H1 (cell line): Measurements from ENCODE around the gene LAIR1. TPM values are rescaled to one million over a fixed set of nuclear protein-coding genes. Genes with fewer than 3 reads are reported as not detected.

Source experiments
- CTCF ChIA-PET: fragments of 300-600 bp; sonication (Branson Sonifier 250); formaldehyde crosslinking; loops from one replicate; lab custom pipeline; 2021; ENCODE audit not compliant: partially characterized antibody; lab: Charles Lee
- POLR2A ChIA-PET: fragments of 300-600 bp; sonication (Branson Sonifier 250); formaldehyde crosslinking; loops from one replicate; lab custom pipeline; 2021; ENCODE audit warnings: inconsistent platforms; ENCODE audit not compliant: partially characterized antibody; lab: Charles Lee
- DNase-seq, 2 experiments: peaks; one replicate each; pipeline versions ENCODE4 v3.0.0 to v3.0.0-alpha.2; 2010 to 2022; ENCODE audit warnings: low spot score in 2 of 2, low read depth in 1 of 2, mixed read lengths in 1 of 2
- FAIRE-seq: peaks from 2 replicates; lab custom pipeline; 2011; peaks lifted over from hg19 to GRCh38; lab: Jason Lieb, UNC
- H2AFZ ChIP-seq: 2 replicates; pipeline ENCODE4 v1.8.1; 2012; ENCODE audit warnings: low read length, inconsistent platforms
- H2AK5ac ChIP-seq: 2 replicates; pipeline ENCODE4 v1.6.1; 2013; ENCODE audit warnings: low read depth, low read length
- H2BK120ac ChIP-seq: replicated peaks from 2 replicates; pipeline ENCODE3; 2013; ENCODE audit warnings: low read depth, low read length, inconsistent platforms
- H2BK12ac ChIP-seq: 2 replicates; pipeline ENCODE4 v1.6.1; 2013; ENCODE audit warnings: low read depth, low read length
- H2BK15ac ChIP-seq: 2 replicates; pipeline ENCODE4 v1.6.1; 2013; ENCODE audit warnings: low read length
- H2BK20ac ChIP-seq: 2 replicates; pipeline ENCODE4 v1.6.1; 2013; ENCODE audit warnings: low read length
- H2BK5ac ChIP-seq: 2 replicates; pipeline ENCODE4 v1.6.1; 2013; ENCODE audit warnings: low read depth, low read length
- H3K14ac ChIP-seq: 2 replicates; pipeline ENCODE4 v1.6.1; 2013; ENCODE audit warnings: inconsistent platforms; ENCODE audit not compliant: insufficient read length
- H3K18ac ChIP-seq: 2 replicates; pipeline ENCODE4 v1.6.1; 2013; ENCODE audit warnings: low read length; ENCODE audit errors: extremely low read depth
- H3K23ac ChIP-seq: 2 replicates; pipeline ENCODE4 v1.6.1; 2013; ENCODE audit warnings: inconsistent platforms; ENCODE audit not compliant: insufficient read length
- H3K23me2 ChIP-seq: 2 replicates; pipeline ENCODE4 v1.6.1; 2013; ENCODE audit warnings: low read depth, low read length
- H3K27ac ChIP-seq: 2 replicates; pipeline ENCODE4 v1.6.1; 2011; ENCODE audit warnings: low read depth, low read length, inconsistent platforms
- H3K27me3 ChIP-seq, 4 experiments: replicated peaks in 1 of 4; 1 replicate in 1 of 4; 2 replicates in 3 of 4; pipeline versions ENCODE4 v1.6.1 to v1.8.1; 2011 to 2013; ENCODE audit warnings: low read length in 3 of 4, mild to moderate bottlenecking in 3 of 4, inconsistent platforms in 2 of 4, mixed read lengths in 2 of 4, moderate library complexity in 1 of 4; ENCODE audit not compliant: control insufficient read depth in 3 of 4, insufficient read depth in 3 of 4; ENCODE audit errors: extremely low read depth in 1 of 4
- H3K36me3 ChIP-seq, 4 experiments: 2 replicates each; pipeline versions ENCODE4 v1.6.1 to v1.8.1; 2011 to 2013; ENCODE audit warnings: mild to moderate bottlenecking in 4 of 4, low read length in 3 of 4, moderate library complexity in 2 of 4, control low read depth in 1 of 4, inconsistent platforms in 1 of 4; ENCODE audit not compliant: insufficient read depth in 4 of 4, control insufficient read depth in 2 of 4
- H3K4ac ChIP-seq: replicated peaks from 2 replicates; pipeline ENCODE3; 2013; ENCODE audit warnings: low read length, low read depth, mixed read lengths, inconsistent platforms; ENCODE audit not compliant: insufficient read length
- H3K4me1 ChIP-seq, 4 experiments: replicated peaks in 1 of 4; 1 replicate in 1 of 4; 2 replicates in 3 of 4; pipeline versions ENCODE4 v1.6.1 to v1.8.1; 2011 to 2013; ENCODE audit warnings: low read length in 3 of 4, inconsistent platforms in 2 of 4, mixed read lengths in 1 of 4; ENCODE audit not compliant: insufficient read depth in 4 of 4, control insufficient read depth in 3 of 4
- H3K4me2 ChIP-seq, 2 experiments: 2 replicates each; pipeline versions ENCODE4 v1.6.1 to v1.8.1; 2011 to 2013; ENCODE audit warnings: low read depth in 2 of 2, low read length in 2 of 2, control low read depth in 1 of 2, inconsistent platforms in 1 of 2, mild to moderate bottlenecking in 1 of 2; ENCODE audit not compliant: insufficient read depth in 1 of 2
- H3K4me3 ChIP-seq, 4 experiments: fragments of 200-600, 300-600 bp in 1 of 4; sonication (generic), shearing (Covaris generic), sonication (Bioruptor Twin) in 1 of 4; 2 replicates each; pipeline versions ENCODE4 v1.5.1 to v1.8.1; 2011 to 2016; ENCODE audit warnings: low read length in 4 of 4, low read depth in 3 of 4, control low read depth in 2 of 4, inconsistent platforms in 2 of 4, mild to moderate bottlenecking in 2 of 4, mixed read lengths in 1 of 4, moderate library complexity in 1 of 4; ENCODE audit not compliant: insufficient read depth in 2 of 4; ENCODE audit errors: extremely low read depth in 1 of 4
- H3K56ac ChIP-seq: replicated peaks from 2 replicates; pipeline ENCODE3; 2013; ENCODE audit warnings: low read depth, mild to moderate bottlenecking, mixed read lengths, low read length, inconsistent platforms; ENCODE audit not compliant: insufficient read length
- H3K79me1 ChIP-seq: 2 replicates; pipeline ENCODE4 v1.6.1; 2013; ENCODE audit warnings: low read depth, low read length, control low read depth
- H3K79me2 ChIP-seq, 2 experiments: 2 replicates each; pipeline versions ENCODE4 v1.6.1 to v1.8.1; 2012 to 2013; ENCODE audit warnings: low read length in 2 of 2, mild to moderate bottlenecking in 2 of 2, inconsistent platforms in 1 of 2; ENCODE audit not compliant: insufficient read depth in 2 of 2, control insufficient read depth in 1 of 2
- H3K9ac ChIP-seq, 4 experiments: replicated peaks in 1 of 4; 1 replicate in 1 of 4; 2 replicates in 3 of 4; pipeline versions ENCODE4 v1.6.1 to v1.8.1; 2011 to 2013; ENCODE audit warnings: low read depth in 3 of 4, low read length in 3 of 4, control low read depth in 2 of 4, mild to moderate bottlenecking in 2 of 4, moderate library complexity in 2 of 4, inconsistent platforms in 1 of 4; ENCODE audit errors: extremely low read depth in 1 of 4
- H3K9me3 ChIP-seq, 2 experiments: 2 replicates each; pipeline versions ENCODE4 v1.6.1 to v1.8.1; 2012 to 2013; ENCODE audit warnings: mild to moderate bottlenecking in 2 of 2, moderate library complexity in 2 of 2, control low read depth in 1 of 2, inconsistent platforms in 1 of 2, low read depth in 1 of 2, low read length in 1 of 2, mixed read lengths in 1 of 2; ENCODE audit not compliant: insufficient read depth in 2 of 2
- H4K20me1 ChIP-seq, 2 experiments: replicated peaks in 1 of 2; 2 replicates each; pipeline versions ENCODE3 to v1.8.1; 2011 to 2013; ENCODE audit warnings: inconsistent platforms in 2 of 2, low read length in 2 of 2, mild to moderate bottlenecking in 1 of 2; ENCODE audit not compliant: insufficient read depth in 2 of 2, control insufficient read depth in 1 of 2
- H4K5ac ChIP-seq: 2 replicates; pipeline ENCODE4 v1.6.1; 2013; ENCODE audit warnings: low read length, low read depth, mixed read lengths, inconsistent platforms; ENCODE audit not compliant: insufficient read length
- H4K8ac ChIP-seq: 2 replicates; pipeline ENCODE4 v1.8.0; 2013; ENCODE audit warnings: mild to moderate bottlenecking, moderate library complexity, low read length, inconsistent platforms; ENCODE audit not compliant: insufficient read depth; ENCODE audit errors: extremely low read depth
- H4K91ac ChIP-seq: replicated peaks from 2 replicates; pipeline ENCODE3; 2013; ENCODE audit warnings: low read length, mixed read lengths, inconsistent platforms; ENCODE audit not compliant: insufficient read length
- BRCA1 ChIP-seq: IDR thresholded peaks from 2 replicates; pipeline ENCODE4 v1.6.1; 2012; ENCODE audit warnings: low read depth, low read length, improper control_type of control experiment
- CREB1 ChIP-seq: IDR thresholded peaks from 2 replicates; pipeline ENCODE4 v1.6.1; 2012; ENCODE audit warnings: inconsistent platforms
- CTBP2 ChIP-seq: IDR thresholded peaks from 2 replicates; pipeline ENCODE4 v1.7.0; 2011; ENCODE audit warnings: borderline replicate concordance, mild to moderate bottlenecking, moderate library complexity, mixed read lengths, low read length; ENCODE audit not compliant: insufficient read depth, insufficient read length
- GABPA ChIP-seq: IDR thresholded peaks from 2 replicates; pipeline ENCODE4 v1.6.1; 2011; ENCODE audit warnings: mild to moderate bottlenecking, low read length, moderate library complexity, borderline replicate concordance; ENCODE audit not compliant: insufficient read depth
- HDAC6 ChIP-seq: IDR thresholded peaks from one replicate; pipeline ENCODE4 v1.7.1; 2012; ENCODE audit warnings: low read depth, mild to moderate bottlenecking, inconsistent platforms, low read length, moderate library complexity
- JUN ChIP-seq: IDR thresholded peaks from 2 replicates; pipeline ENCODE4 v1.6.1; 2011; ENCODE audit warnings: low read depth, mild to moderate bottlenecking, improper control_type of control experiment, low read length
- KDM4A ChIP-seq: IDR thresholded peaks from one replicate; pipeline ENCODE4 v1.7.1; 2012; ENCODE audit warnings: low read depth, mild to moderate bottlenecking, moderate library complexity, low read length, inconsistent platforms; ENCODE audit not compliant: severe bottlenecking
- RXRA ChIP-seq: IDR thresholded peaks from 2 replicates; pipeline ENCODE4 v1.6.1; 2011; ENCODE audit warnings: low read depth, mild to moderate bottlenecking, low read length, moderate library complexity; ENCODE audit not compliant: insufficient read depth
- SIRT6 ChIP-seq: IDR thresholded peaks from one replicate; pipeline ENCODE4 v1.7.1; 2012; ENCODE audit warnings: low read length, inconsistent platforms
- SP2 ChIP-seq: IDR thresholded peaks from 2 replicates; pipeline ENCODE4 v1.6.1; 2012; ENCODE audit warnings: mild to moderate bottlenecking, low read length, inconsistent platforms
- TBP ChIP-seq: IDR thresholded peaks from 2 replicates; pipeline ENCODE4 v1.6.1; 2011; ENCODE audit warnings: low read depth, low read length, improper control_type of control experiment
- WGBS, 2 experiments: shearing (Covaris generic) in 1 of 2; methylation state at CpG; one replicate each; pipeline versions ENCODE4 v1.1.6 to v1.1.7; 2013 to 2015; ENCODE audit warnings: low lambda C conversion rate in 2 of 2, mixed read lengths in 2 of 2, inconsistent platforms in 1 of 2, low coverage in 1 of 2, missing lambda C conversion rate in 1 of 2; ENCODE audit not compliant: insufficient replicate concordance in 2 of 2, insufficient coverage in 1 of 2, insufficient read length in 1 of 2; ENCODE audit errors: extremely low coverage in 1 of 2, missing lambda C conversion rate in 1 of 2; 5-methylcytosine and 5-hydroxymethylcytosine counted together
- polyA plus RNA-seq, 7 experiments: library from polyadenylated mRNA; depleted of rRNA in 3 of 7; stranded (reverse) in 5 of 7; unstranded in 2 of 7; fragments of >200 nt in 5 of 7; fragments of 200-250 nt in 2 of 7; gene quantifications; 1 replicate in 5 of 7; 2 replicates in 1 of 7; 4 replicates in 1 of 7; pipeline versions ENCODE4 v1.2.1 to v1.2.3, GENCODE V29; 2011 to 2013; ENCODE audit warnings: missing spikeins in 2 of 7, mixed read lengths in 2 of 7
- total RNA-seq: library from RNA; stranded (reverse); fragmentation: NEBNext Ultra II Directional; extraction: Animal tissue kit (Norgen Biotek cat#: 25700); gene quantifications from 2 replicates; pipeline ENCODE4 v1.2.1, GENCODE V29; 2021
- TF ChIP-seq, protein P1 (sequence below): IDR thresholded peaks from 2 replicates; pipeline ENCODE4 v1.6.1; 2012; ENCODE audit warnings: inconsistent platforms

The LAIR1 gene
- total and polyA plus RNA-seq, 2 of the 8 experiments (the other 6 are each of a cell fraction or from before 2014, with no cell fraction given): 0.18 TPM; not detected in 1

DNA sequence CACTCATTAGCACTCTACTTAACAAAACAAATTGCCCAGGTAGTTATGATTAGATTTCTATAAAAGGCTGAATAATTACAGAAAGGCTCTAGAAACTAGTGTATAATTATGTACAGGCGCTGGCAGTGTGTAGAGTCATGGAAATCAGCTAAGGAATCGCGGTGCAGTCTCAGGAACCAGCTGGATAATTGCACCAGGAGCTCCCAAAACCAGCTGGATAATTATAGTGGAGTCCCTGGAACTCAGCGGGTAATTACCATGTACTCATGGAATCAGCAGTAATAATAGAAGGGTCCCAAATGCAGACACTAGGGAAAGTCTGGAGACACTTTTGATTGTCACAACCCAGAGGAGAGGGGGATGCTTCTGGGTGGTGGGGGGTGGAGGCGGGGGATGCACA is 27.4 kb upstream of the LAIR1 start:
- H2BK5ac ChIP-seq: no peak overlapping the region
- no peaks in the 10 kb centered on the region for H3K9me3 ChIP-seq
- H4K91ac ChIP-seq: no peak overlapping the region
- no peak overlapping the region for H2BK120ac ChIP-seq
- no peak overlapping the region for H4K8ac ChIP-seq
- no peak overlapping the region for H3K9ac ChIP-seq
- no peak overlapping the region for H3K4ac ChIP-seq
- FAIRE-seq (no peak), DNase-seq (no peak)
- no peaks in the 10 kb centered on the region for H4K20me1 ChIP-seq
- no peak overlapping the region for H2AFZ ChIP-seq
- H3K23ac ChIP-seq: no peak overlapping the region
- no peak overlapping the region for H2BK20ac ChIP-seq
- no peaks in the 10 kb centered on the region for H3K79me1 ChIP-seq
- H3K27me3 ChIP-seq: peaks cover 0 to 2% (median 0%) of the 10 kb centered on the region in 4 experiments; a peak in 2 of 7 replicates
- ChIA-PET CTCF (interaction anchor here (0.5 to 7.1 kb wide), 41 partner anchors 10 to 1394 kb away, joined by 3 to 109 read pairs (median 5); partner anchors contain the start of genes LAIR1, LENG8, LILRA4 and MBOAT7), POLR2A (interaction anchor here (1.1 to 1.6 kb wide), 9 partner anchors 8 to 191 kb away, joined by 3 to 9 read pairs (median 4); partner anchors contain the start of gene RPS9)
- H3K18ac ChIP-seq: no peak overlapping the region
- no peaks in the 10 kb centered on the region for H3K79me2 ChIP-seq
- no peak overlapping the region for H4K5ac ChIP-seq
- H2BK12ac ChIP-seq: no peak overlapping the region
- peaks cover 0 to 9% (median 6%) of the 10 kb centered on the region in 4 experiments; a peak in 6 of 7 replicates for H3K4me1 ChIP-seq
- H3K36me3 ChIP-seq: no peaks in the 10 kb centered on the region
- H2BK15ac ChIP-seq: no peak overlapping the region
- no peak overlapping the region for H2AK5ac ChIP-seq
- H3K23me2 ChIP-seq: no peaks in the 10 kb centered on the region
- 0 out of 4 replicates have a peak overlapping the region, but pooled peaks of 1 of the 2 experiments have one; percentile 16 for H3K4me2 ChIP-seq
- no peak overlapping the region for H3K56ac ChIP-seq
- no peak overlapping the region for H3K27ac ChIP-seq
- H3K4me3 ChIP-seq: no peak overlapping the region
- 93% methylated on average over 4 of the region's 5 CpGs; no CpG with 5 or more reads in 1 of the 2 experiments for WGBS, 2 experiments
- H3K14ac ChIP-seq: no peak overlapping the region
- no peak for TF ChIP-seq CREB1
- TF ChIP-seq, protein P1, sequence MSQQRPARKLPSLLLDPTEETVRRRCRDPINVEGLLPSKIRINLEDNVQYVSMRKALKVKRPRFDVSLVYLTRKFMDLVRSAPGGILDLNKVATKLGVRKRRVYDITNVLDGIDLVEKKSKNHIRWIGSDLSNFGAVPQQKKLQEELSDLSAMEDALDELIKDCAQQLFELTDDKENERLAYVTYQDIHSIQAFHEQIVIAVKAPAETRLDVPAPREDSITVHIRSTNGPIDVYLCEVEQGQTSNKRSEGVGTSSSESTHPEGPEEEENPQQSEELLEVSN: no peak
- no peak for TF ChIP-seq BRCA1
- no peak for TF ChIP-seq JUN
- TF ChIP-seq SIRT6: no peak
- no peak for TF ChIP-seq HDAC6
- TF ChIP-seq SP2: no peak
- no peak for TF ChIP-seq GABPA
- TF ChIP-seq KDM4A: no peak
- TF ChIP-seq CTBP2: no peak
- no peak for TF ChIP-seq RXRA
- TF ChIP-seq TBP: no peak
